ENCODE measurements around the gene CACTIN. TPM values are rescaled to one million over a fixed set of nuclear protein-coding genes. Genes with fewer than 3 reads are reported as not detected.

The CACTIN gene
- total RNA-seq, 2 donors from 2014 or later: 38.2 to 52.8 TPM

- no peak overlapping the region for H3K4me3 ChIP-seq
- no peak for DNase-seq (ENCODE audit: low spot score)
- H3K9me3 ChIP-seq: no peaks in the 10 kb centered on the region
- no peak overlapping the region for H3K27ac ChIP-seq
- peaks cover 0 to 10% of the 10 kb centered on the region in 2 donors for H3K36me3 ChIP-seq
- no peaks in the 10 kb centered on the region for H3K27me3 ChIP-seq (replicated peaks; ENCODE audit: insufficient read depth)
- TF ChIP-seq POLR2A (IDR thresholded peaks at IDR 0.05): no peak
- 75% methylated on average over 23 of the region's 24 CpGs for WGBS
- intact Hi-C loops (cut with DNase I): loop anchor here (10.0 kb wide), 1 partner anchor 305 kb away; no protein-coding TSS in a partner anchor
- H3K4me1 ChIP-seq (replicated peaks): peaks cover 10% of the 10 kb centered on the region
Measured at GRCh38 chr19:3609779-3610719, 16.5 kb downstream of the CACTIN start.

- peaks cover 10% of the 10 kb centered on the region for H3K4me1 ChIP-seq (replicated peaks)
- no peaks in the 10 kb centered on the region for H3K27me3 ChIP-seq (replicated peaks; ENCODE audit: insufficient read depth)
- no peak for DNase-seq (ENCODE audit: low spot score)
- TF ChIP-seq POLR2AphosphoS5 (IDR thresholded peaks at IDR 0.05): no peak
- no peak for TF ChIP-seq POLR2A (IDR thresholded peaks at IDR 0.05)
- TF ChIP-seq CTCF (IDR thresholded peaks at IDR 0.05): no peak
- intact Hi-C loops (cut with DNase I): no loop called here
- peaks cover 0 to 10% of the 10 kb centered on the region in 2 donors for H3K36me3 ChIP-seq
- H3K4me3 ChIP-seq: no peak overlapping the region
- H3K9me3 ChIP-seq: no peaks in the 10 kb centered on the region
- H3K27ac ChIP-seq: no peak overlapping the region
- WGBS: 61% methylated on average over 20 of the region's 21 CpGs
Measured at GRCh38 chr19:3608750-3609322, 17.8 kb downstream of the CACTIN start.

GRCh38 chr19:3608079-3608641, 18.4 kb downstream of the CACTIN start:
- Histone ChIP-seq H3K27ac (no peak overlapping the region), H3K9me3 (no peaks in the 10 kb centered on the region), H3K36me3 (peaks cover 0 to 10% of the 10 kb centered on the region in 2 donors), H3K27me3 (replicated peaks; ENCODE audit: insufficient read depth) (no peaks in the 10 kb centered on the region), H3K4me1 (replicated peaks) (peaks cover 10% of the 10 kb centered on the region), H3K4me3 (no peak overlapping the region)
- no peak for DNase-seq (ENCODE audit: low spot score)
- TF ChIP-seq POLR2AphosphoS5 (IDR thresholded peaks at IDR 0.05) (no peak), POLR2A (IDR thresholded peaks at IDR 0.05) (no peak), CTCF (IDR thresholded peaks at IDR 0.05) (no peak)
- intact Hi-C loops (cut with DNase I): no loop called here
- 75% methylated on average over 3 of the region's 3 CpGs for WGBS

- Histone ChIP-seq H3K9me3 (no peaks in the 10 kb centered on the region), H3K4me3 (peak overlapping the region; percentile 30 to 35), H3K4me1 (replicated peaks) (peaks cover 10% of the 10 kb centered on the region), H3K27ac (peak overlapping the region; percentile 46 to 51), H3K36me3 (peaks cover 0 to 10% of the 10 kb centered on the region in 2 donors), H3K27me3 (replicated peaks; ENCODE audit: insufficient read depth) (no peaks in the 10 kb centered on the region)
- DNase-seq (ENCODE audit: low spot score): no peak
- 39% methylated on average over 15 of the region's 22 CpGs for WGBS
- TF ChIP-seq CTCF (IDR thresholded peaks at IDR 0.05): no peak
- TF ChIP-seq POLR2AphosphoS5 (IDR thresholded peaks at IDR 0.05): no peak
- TF ChIP-seq POLR2A (IDR thresholded peaks at IDR 0.05): no peak
- intact Hi-C loops (cut with DNase I): no loop called here
Measured at GRCh38 chr19:3607303-3608078, 19.1 kb downstream of the CACTIN start.
